ENCODE results near the gene OPTC. TPM values are rescaled to one million over a fixed set of nuclear protein-coding genes. Genes with fewer than 3 reads are reported as not detected.
A peak's percentile ranks its signal among the peaks of the same experiment; 100 is the strongest.

The OPTC gene
- total and polyA plus RNA-seq, 9 donors, result 0.08 TPM; not detected in 8

GRCh38 chr1:203491664-203492063, 2.3 kb upstream of the OPTC start:
- Histone ChIP-seq H3K9me3 (no peaks in the 10 kb centered on the region), H3K4me1 (ENCODE audit: insufficient read depth) (peaks cover 12% of the 10 kb centered on the region), H3K4me3 (no peak overlapping the region), H3K27ac (peak overlapping the region in 1 of 2 donors; percentile 28), H3K36me3 (no peaks in the 10 kb centered on the region), H3K27me3 (no peaks in the 10 kb centered on the region)
- no peak for TF ChIP-seq POLR2A (IDR thresholded peaks at IDR 0.05)
- TF ChIP-seq, protein P1, sequence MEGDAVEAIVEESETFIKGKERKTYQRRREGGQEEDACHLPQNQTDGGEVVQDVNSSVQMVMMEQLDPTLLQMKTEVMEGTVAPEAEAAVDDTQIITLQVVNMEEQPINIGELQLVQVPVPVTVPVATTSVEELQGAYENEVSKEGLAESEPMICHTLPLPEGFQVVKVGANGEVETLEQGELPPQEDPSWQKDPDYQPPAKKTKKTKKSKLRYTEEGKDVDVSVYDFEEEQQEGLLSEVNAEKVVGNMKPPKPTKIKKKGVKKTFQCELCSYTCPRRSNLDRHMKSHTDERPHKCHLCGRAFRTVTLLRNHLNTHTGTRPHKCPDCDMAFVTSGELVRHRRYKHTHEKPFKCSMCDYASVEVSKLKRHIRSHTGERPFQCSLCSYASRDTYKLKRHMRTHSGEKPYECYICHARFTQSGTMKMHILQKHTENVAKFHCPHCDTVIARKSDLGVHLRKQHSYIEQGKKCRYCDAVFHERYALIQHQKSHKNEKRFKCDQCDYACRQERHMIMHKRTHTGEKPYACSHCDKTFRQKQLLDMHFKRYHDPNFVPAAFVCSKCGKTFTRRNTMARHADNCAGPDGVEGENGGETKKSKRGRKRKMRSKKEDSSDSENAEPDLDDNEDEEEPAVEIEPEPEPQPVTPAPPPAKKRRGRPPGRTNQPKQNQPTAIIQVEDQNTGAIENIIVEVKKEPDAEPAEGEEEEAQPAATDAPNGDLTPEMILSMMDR (IDR thresholded peaks at IDR 0.05), result no peak
- no peak for TF ChIP-seq EP300 (IDR thresholded peaks at IDR 0.05)
- peak in 3 of 5 donors; percentile 44 to 60 (median 49) for DNase-seq
- intact Hi-C loops (cut with DNase I), result no loop called here
- WGBS, 3 donors, result 14 to 19% (median 17%) methylated on average over 9 of the region's 9 CpGs

- no peaks in the 10 kb centered on the region for H3K36me3 ChIP-seq
- intact Hi-C loops (cut with DNase I), result no loop called here
These were observed 1.7 kb upstream of the OPTC start for GRCh38 chr1:203492082-203492747.

GRCh38 chr1:203492748-203493130, 1.2 kb upstream of the OPTC start:
- 77 to 84% (median 84%) methylated on average over 6 of the region's 6 CpGs for WGBS, 3 donors
- intact Hi-C loops (cut with DNase I), result no loop called here
- no peak for DNase-seq
- Histone ChIP-seq H3K9me3 (no peaks in the 10 kb centered on the region), H3K4me3 (no peak overlapping the region), H3K27me3 (no peaks in the 10 kb centered on the region), H3K27ac (no peak overlapping the region), H3K4me1 (ENCODE audit: insufficient read depth) (peaks cover 8% of the 10 kb centered on the region), H3K36me3 (no peaks in the 10 kb centered on the region)
- TF ChIP-seq POLR2A (IDR thresholded peaks at IDR 0.05) (no peak), EP300 (IDR thresholded peaks at IDR 0.05) (no peak)
- TF ChIP-seq, protein P1 (IDR thresholded peaks at IDR 0.05), result no peak

More at GRCh38 chr1:203492082-203492747, 1.7 kb upstream of the OPTC start:
- Histone ChIP-seq H3K9me3 (no peaks in the 10 kb centered on the region), H3K4me3 (no peak overlapping the region), H3K27me3 (no peaks in the 10 kb centered on the region), H3K27ac (no peak overlapping the region), H3K4me1 (ENCODE audit: insufficient read depth) (peaks cover 8% of the 10 kb centered on the region)
- no peak for DNase-seq
- 35 to 43% (median 36%) methylated on average over 8 of the region's 8 CpGs for WGBS, 3 donors
- TF ChIP-seq, protein P1 (IDR thresholded peaks at IDR 0.05), result no peak
- TF ChIP-seq EP300 (IDR thresholded peaks at IDR 0.05), result no peak

GRCh38 chr1:203495845-203496244, 1.9 kb downstream of the OPTC start:
- no peak overlapping the region for H3K4me3 ChIP-seq
- H3K27me3 ChIP-seq, result no peaks in the 10 kb centered on the region
- WGBS, 3 donors, result 64 to 71% (median 70%) methylated on average over 7 of the region's 7 CpGs
- TF ChIP-seq POLR2A (IDR thresholded peaks at IDR 0.05) (no peak), EP300 (IDR thresholded peaks at IDR 0.05) (no peak)
- TF ChIP-seq, protein P1 (IDR thresholded peaks at IDR 0.05), result no peak
- no peaks in the 10 kb centered on the region for H3K36me3 ChIP-seq
- intact Hi-C loops (cut with DNase I), result no loop called here
- H3K4me1 ChIP-seq (ENCODE audit: insufficient read depth), result peaks cover 6% of the 10 kb centered on the region
- DNase-seq, result no peak
- H3K27ac ChIP-seq, result no peak overlapping the region
- no peaks in the 10 kb centered on the region for H3K9me3 ChIP-seq

Data from ovary (tissue), 9 donors.